HG03139 (cell line): ENCODE measurements around the gene CDON.
"Not testable (repeated sequence)": the region's sequence is repeated elsewhere in the genome, so short reads cannot be mapped to it uniquely, and the experiment has no call there.

Experiments used
- ATAC-seq: cut with Tn5 transposase; IDR thresholded peaks from one replicate; pipeline ENCODE4 v1.9.1; 2021; ENCODE audit not compliant: unreplicated experiment

The CDON gene

GRCh38 chr11:126051117-126051516, 11.5 kb downstream of the CDON start:
- no peak for ATAC-seq

DNA sequence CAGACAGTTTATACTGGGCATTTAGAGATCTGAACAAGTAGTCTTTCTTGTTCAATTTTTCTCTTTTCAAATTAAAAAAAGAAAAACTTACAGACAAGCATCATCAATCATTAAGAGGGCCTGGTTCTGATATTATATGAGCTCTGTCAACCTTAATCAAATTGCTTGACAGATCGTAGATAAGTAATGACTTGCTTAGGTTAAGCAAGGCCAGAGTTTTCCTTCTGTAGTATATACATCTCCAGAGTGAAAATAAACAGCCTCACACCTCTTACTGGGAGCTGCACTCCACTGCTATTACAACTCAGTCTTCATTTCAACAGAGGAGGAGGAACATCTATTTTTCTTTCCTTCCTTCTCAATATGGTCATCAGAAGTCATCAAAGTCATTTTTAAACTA, 13.5 kb downstream of the CDON start:
- no peak for ATAC-seq

DNA sequence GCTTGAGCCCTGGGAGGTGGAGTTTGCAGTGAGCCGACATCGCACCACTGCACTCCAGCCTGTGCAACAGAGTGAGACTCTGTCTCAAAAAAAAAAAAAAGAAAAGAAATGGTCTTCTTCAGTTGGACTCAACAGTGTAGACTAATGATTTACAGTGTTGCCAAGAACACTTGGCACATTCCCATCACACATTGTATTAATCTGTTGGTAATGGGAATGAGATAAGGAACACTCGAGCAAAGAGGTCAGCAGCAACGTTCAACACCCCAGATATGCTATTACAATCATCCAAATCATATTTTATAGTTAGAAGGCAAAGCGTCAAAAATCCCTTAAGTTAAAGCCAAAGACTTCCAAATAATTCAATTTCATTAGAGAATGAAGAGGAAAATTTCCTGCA, 14.5 kb downstream of the CDON start:
- ATAC-seq: no peak

DNA sequence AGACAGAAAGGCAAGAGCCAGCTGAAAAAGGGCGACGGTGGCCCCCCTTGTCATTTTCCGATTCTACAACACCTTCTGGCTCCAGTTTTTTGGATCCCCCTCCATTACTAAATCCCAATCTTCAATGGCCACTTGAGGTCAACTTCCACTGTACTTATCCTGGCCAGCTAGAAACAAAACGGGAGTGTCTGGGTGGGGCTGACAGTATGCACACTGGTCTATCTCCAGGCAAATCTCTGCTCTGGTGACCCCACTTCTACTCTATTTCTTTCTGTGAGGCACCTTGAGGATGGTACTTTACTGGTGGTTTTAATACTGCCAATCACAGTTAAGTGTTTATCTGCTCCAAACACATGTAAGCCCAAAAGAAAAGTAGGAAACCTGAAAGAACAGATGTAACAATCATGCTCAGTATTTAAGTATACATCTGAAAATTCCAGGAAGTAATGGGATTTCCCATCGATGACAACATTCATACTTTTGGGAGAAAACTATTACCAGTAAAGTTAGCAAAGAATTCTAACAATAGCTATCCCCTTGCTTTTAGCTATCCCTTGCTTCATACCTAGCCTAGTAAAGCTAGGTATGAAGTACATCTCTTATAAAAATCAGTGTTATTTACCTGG, 16.0 kb downstream of the CDON start:
- ATAC-seq: no peak

GRCh38 chr11:126039485-126040271, 23.0 kb downstream of the CDON start:
- ATAC-seq: no peak

- no peak for ATAC-seq
These were observed 26.9 kb downstream of the CDON start for GRCh38 chr11:126035718-126036117.

- no peak for ATAC-seq
These were observed 27.7 kb downstream of the CDON start for GRCh38 chr11:126034933-126035425.

GRCh38 chr11:126034039-126034932, 28.4 kb downstream of the CDON start:
- ATAC-seq: no peak

GRCh38 chr11:126032375-126032774, 30.3 kb downstream of the CDON start:
- ATAC-seq: no peak

DNA sequence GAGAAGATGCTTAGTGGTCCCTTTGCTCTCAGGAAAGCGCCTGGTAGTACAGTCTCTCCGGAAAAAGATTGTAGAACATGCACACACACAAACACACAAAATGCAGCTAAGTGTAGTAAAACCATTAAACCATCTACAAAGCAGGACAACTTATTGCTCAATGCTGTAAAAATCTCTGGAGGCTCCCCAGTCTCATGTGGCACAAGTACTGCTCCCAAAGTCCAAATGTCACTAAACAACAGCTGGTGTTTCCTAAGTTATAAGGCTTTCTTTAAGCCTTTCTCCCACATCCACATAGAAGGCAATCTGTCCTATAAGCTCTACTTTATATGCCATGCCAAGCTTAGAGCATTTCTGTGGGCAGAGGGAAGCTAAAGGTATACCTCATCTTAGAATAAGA, 32.9 kb downstream of the CDON start:
- ATAC-seq: no peak

DNA sequence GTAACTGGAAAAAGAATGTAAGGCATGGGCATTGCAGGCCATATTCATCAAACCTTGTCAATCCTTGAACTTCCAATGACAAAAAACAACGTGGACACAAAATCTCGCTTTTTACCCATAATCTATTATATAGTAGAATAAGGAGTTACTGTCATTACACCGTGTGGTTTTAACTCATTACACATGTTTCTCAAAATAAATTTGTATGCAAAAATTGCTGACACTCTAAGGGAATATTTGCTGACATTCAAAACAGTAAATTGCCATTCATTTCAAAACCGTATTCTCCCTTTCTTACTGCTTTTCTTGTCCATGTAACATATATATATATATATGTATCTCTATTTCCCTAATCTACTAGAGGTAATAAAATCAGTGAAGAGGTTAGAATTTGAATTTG, 33.4 kb downstream of the CDON start:
- ATAC-seq: no peak

GRCh38 chr11:126028534-126028933, 34.1 kb downstream of the CDON start:
- ATAC-seq: not testable (repeated sequence)

DNA sequence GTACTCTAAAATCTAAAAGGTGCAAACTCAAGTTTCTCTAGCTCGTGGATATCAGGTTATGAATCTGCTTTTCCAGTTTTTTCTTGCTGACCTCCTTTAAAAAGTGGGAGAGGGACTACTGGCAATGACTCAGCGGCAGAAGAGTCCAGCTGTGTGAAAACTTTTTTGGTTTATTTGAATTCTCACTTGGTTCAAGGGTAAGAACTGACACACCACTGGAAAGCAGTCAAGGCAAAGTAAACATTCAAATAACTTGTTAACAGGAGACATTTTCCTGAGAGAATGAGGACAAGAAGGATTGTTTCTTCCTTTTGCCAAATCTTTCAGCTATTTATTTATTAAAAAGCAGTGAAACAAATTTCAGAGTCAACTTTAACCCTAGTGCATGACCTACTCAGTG, 36.1 kb downstream of the CDON start:
- no peak for ATAC-seq

DNA sequence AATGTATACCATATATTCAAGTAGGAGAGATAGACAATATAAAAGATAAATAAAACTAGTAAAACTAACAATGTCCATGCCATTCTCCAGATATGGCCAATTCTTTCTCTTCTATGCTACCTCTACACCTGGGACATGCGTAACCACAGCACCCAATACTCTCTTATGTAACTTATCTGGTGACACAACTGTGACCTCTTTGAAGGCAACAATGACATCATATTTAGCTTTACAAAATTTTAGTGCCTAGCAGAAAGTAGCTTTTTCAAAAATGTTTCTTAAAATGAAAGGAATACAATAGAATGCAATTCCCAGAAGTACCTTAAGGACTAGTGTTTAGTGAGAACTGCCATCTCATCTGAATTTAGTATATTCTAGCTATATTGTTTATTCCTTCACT, 36.8 kb downstream of the CDON start:
- no peak for ATAC-seq

GRCh38 chr11:126024123-126024522, 38.5 kb downstream of the CDON start:
- no peak for ATAC-seq

DNA sequence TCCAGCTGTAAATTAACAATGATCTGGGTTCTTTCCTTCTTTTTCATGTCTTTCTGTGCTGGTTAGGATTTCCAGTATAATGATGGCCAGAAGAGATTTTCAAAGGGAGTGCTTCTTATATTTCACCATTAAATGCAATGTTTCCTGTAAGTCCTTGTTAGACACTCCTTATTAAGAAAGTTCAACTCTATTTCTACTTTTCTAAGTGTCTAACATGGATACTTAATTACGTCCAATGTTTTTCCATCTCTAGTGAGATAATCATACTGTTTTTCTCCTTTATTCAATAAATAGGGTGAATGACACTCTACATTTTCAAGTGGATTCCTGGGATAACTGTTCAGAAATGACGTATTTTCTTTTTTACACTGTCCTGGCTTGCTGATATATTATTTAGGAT, 49.8 kb downstream of the CDON start:
- no peak for ATAC-seq

- ATAC-seq: no peak
These were observed 50.9 kb downstream of the CDON start for GRCh38 chr11:126011754-126012153.

GRCh38 chr11:126011265-126011664, 51.4 kb downstream of the CDON start:
- ATAC-seq: no peak

DNA sequence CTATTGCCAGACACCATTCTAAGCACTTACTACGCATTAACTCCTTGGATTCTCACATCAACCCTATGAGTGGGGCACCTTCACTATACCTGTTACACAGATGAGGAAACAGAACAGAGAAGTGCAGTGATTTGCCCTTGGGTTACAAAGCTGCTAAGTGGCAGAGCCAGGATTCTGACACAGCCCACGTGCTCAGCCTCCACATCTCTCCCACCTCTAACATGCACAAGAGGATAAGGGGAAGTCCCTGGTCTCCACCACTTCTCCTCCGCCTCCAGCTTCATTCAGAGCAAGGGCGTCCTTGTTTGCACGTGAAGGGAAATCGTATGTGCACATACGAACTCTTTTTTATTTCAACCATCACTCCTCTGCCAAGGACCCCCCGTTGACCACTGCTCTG, 53.7 kb downstream of the CDON start:
- ATAC-seq: no peak

DNA sequence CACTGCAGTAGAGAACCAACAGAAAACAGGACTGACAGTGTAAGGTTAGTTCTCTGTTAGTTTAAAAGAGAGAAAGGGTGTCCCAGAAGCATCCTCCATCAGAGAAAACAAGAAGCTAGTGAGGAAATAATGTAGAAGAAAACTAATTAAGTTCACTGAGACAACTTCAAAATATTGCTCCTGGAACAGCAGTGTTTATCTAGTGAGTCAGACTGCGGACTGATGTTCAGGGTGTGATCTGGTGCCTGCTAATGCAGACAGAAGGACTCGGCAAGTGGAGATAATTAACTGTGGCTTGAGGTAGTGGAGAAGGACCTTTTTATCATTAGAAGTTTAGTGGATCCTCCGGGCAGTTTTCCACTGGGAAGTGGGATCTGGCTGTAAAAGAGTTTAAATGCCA, 55.4 kb downstream of the CDON start:
- ATAC-seq: no peak

GRCh38 chr11:126006068-126006467, 56.6 kb downstream of the CDON start:
- no peak for ATAC-seq

GRCh38 chr11:126002181-126002580, 60.5 kb downstream of the CDON start:
- no peak for ATAC-seq
